GM23248 (cell line): ENCODE results near the gene WDTC1. TPM values are rescaled to one million over a fixed set of nuclear protein-coding genes. Genes with fewer than 3 reads are reported as not detected.
A peak's percentile ranks its signal among the peaks of the same experiment; 100 is the strongest.

Experiments used
- DNase-seq: peaks from one replicate; pipeline ENCODE4 v3.0.0-alpha.2; 2015
- H2AFZ ChIP-seq: fragments of 200-600 bp; sonication (generic); 2 replicates; pipeline ENCODE4 v1.6.1; 2016; ENCODE audit warnings: antibody characterized with exemption
- H3F3A ChIP-seq: fragments of 200-600 bp; sonication (generic); 2 replicates; pipeline ENCODE4 v1.6.1; 2016; ENCODE audit warnings: mild to moderate bottlenecking, antibody characterized with exemption, mixed run types; ENCODE audit not compliant: insufficient read depth
- H3K27ac ChIP-seq: fragments of 200-600 bp; sonication (generic); 2 replicates; pipeline ENCODE4 v1.5.1; 2016; ENCODE audit warnings: mild to moderate bottlenecking
- H3K27me3 ChIP-seq: fragments of 200-600 bp; sonication (generic); replicated peaks from 2 replicates; pipeline ENCODE4 v1.6.1; 2016; ENCODE audit warnings: mild to moderate bottlenecking; ENCODE audit not compliant: insufficient read depth
- H3K36me3 ChIP-seq: fragments of 200-600 bp; sonication (generic); 2 replicates; pipeline ENCODE4 v1.6.1; 2016; ENCODE audit warnings: low read depth, mild to moderate bottlenecking
- H3K4me1 ChIP-seq: fragments of 200-600 bp; sonication (generic); 2 replicates; pipeline ENCODE4 v1.6.1; 2016; ENCODE audit warnings: mild to moderate bottlenecking; ENCODE audit not compliant: insufficient read depth
- H3K4me2 ChIP-seq: fragments of 200-600 bp; sonication (generic); one replicate; pipeline ENCODE4 v1.6.1; 2016; ENCODE audit warnings: mild to moderate bottlenecking; ENCODE audit not compliant: unreplicated experiment
- H3K4me3 ChIP-seq: fragments of 200-600 bp; sonication (generic); 2 replicates; pipeline ENCODE4 v1.5.1; 2016; ENCODE audit warnings: mild to moderate bottlenecking
- H3K79me2 ChIP-seq: fragments of 200-600 bp; sonication (generic); 2 replicates; pipeline ENCODE4 v1.6.1; 2016; ENCODE audit warnings: mild to moderate bottlenecking; ENCODE audit not compliant: insufficient read depth
- H3K9ac ChIP-seq: fragments of 200-600 bp; sonication (generic); 2 replicates; pipeline ENCODE4 v1.6.1; 2016; ENCODE audit warnings: mild to moderate bottlenecking
- H3K9me2 ChIP-seq: fragments of 200-600 bp; sonication (generic); 2 replicates; pipeline ENCODE4 v1.6.1; 2016; ENCODE audit warnings: mixed run types, mild to moderate bottlenecking, moderate library complexity; ENCODE audit not compliant: insufficient read depth
- H3K9me3 ChIP-seq: fragments of 200-600 bp; sonication (generic); one replicate; pipeline ENCODE4 v1.6.1; 2017; ENCODE audit warnings: low read depth
- H4K20me1 ChIP-seq: fragments of 200-600 bp; sonication (generic); 2 replicates; pipeline ENCODE4 v1.6.0; 2016; ENCODE audit not compliant: insufficient read depth
- EZH2 ChIP-seq: fragments of 200-600 bp; sonication (generic); IDR thresholded peaks from 2 replicates; pipeline ENCODE4 v1.6.1; 2018; ENCODE audit warnings: antibody characterized with exemption, mild to moderate bottlenecking; ENCODE audit not compliant: insufficient read depth, poor library complexity, severe bottlenecking
- EZH2phosphoT487 ChIP-seq: fragments of 200-600 bp; sonication (generic); IDR thresholded peaks from 2 replicates; pipeline ENCODE4 v1.6.1; 2018; ENCODE audit warnings: antibody characterized with exemption, moderate library complexity, mild to moderate bottlenecking, low read depth; ENCODE audit not compliant: insufficient read depth
- WGBS, 2 experiments: methylation state at CpG; one replicate each; pipeline ENCODE4 v1.1.6; 2015 to 2017; ENCODE audit warnings: low lambda C conversion rate in 2 of 2, low coverage in 1 of 2; ENCODE audit errors: missing lambda C conversion rate in 2 of 2; 5-methylcytosine and 5-hydroxymethylcytosine counted together
- in situ Hi-C: fragments of 300-500 bp; cut with MboI; formaldehyde crosslinking; loops from 2 replicates; pipeline ENCODE4 v1.15.0; 2020
- polyA plus RNA-seq: library from polyadenylated mRNA; unstranded; fragments of >200 nt; fragmentation: Nextera tagmentation; extraction: Ambion mirVana; gene quantifications from 2 replicates; pipeline ENCODE4 v1.2.1, GENCODE V29; 2016
- total RNA-seq: library from RNA; depleted of rRNA; stranded (reverse); fragments of >200 nt; shearing (Covaris generic); gene quantifications from 2 replicates; pipeline ENCODE4 v1.2.3, GENCODE V29; 2014

The WDTC1 gene
- total and polyA plus RNA-seq, 2 experiments from 2014 or later: 4.1 to 24.0 TPM

- peaks cover 6% of the 10 kb centered on the region; the same call in 1 of the 2 replicates for H3K36me3 ChIP-seq
- peaks cover 17% of the 10 kb centered on the region for H3F3A ChIP-seq
- no peaks in the 10 kb centered on the region for H3K27me3 ChIP-seq
- DNase-seq: no peak
- H3K4me1 ChIP-seq: peaks cover 22% of the 10 kb centered on the region
- H3K4me2 ChIP-seq: no peak overlapping the region
- H3K79me2 ChIP-seq: no peaks in the 10 kb centered on the region
- H3K9me3 ChIP-seq: no peaks in the 10 kb centered on the region
- no peak overlapping the region for H3K4me3 ChIP-seq
- no peaks in the 10 kb centered on the region for H4K20me1 ChIP-seq
- no peak for TF ChIP-seq EZH2phosphoT487
- TF ChIP-seq EZH2: no peak
- in situ Hi-C loops: loop anchor here (5.0 kb wide), 1 partner anchor 91 kb away; the partner anchor contains the start of gene GPR3
- H3K9ac ChIP-seq: peak overlapping the region; percentile 45; the same call in 1 of the 2 replicates
- H3K9me2 ChIP-seq: no peaks in the 10 kb centered on the region
- no peak overlapping the region for H2AFZ ChIP-seq
- no peak overlapping the region for H3K27ac ChIP-seq
- WGBS, 2 experiments: 73% methylated on average over 8 of the region's 8 CpGs
Observed at GRCh38 chr1:27301052-27301422, 66.6 kb downstream of the WDTC1 start.

- Histone ChIP-seq H3K27me3 (no peaks in the 10 kb centered on the region), H2AFZ (no peak overlapping the region), H3K79me2 (no peaks in the 10 kb centered on the region), H3K4me1 (peaks cover 22% of the 10 kb centered on the region), H3K9me3 (no peaks in the 10 kb centered on the region), H3K9me2 (no peaks in the 10 kb centered on the region), H3K4me3 (no peak overlapping the region), H3F3A (peaks cover 17% of the 10 kb centered on the region), H4K20me1 (no peaks in the 10 kb centered on the region), H3K36me3 (peaks cover 6% of the 10 kb centered on the region; the same call in 1 of the 2 replicates), H3K9ac (no peak overlapping the region), H3K4me2 (no peak overlapping the region), H3K27ac (no peak overlapping the region)
- in situ Hi-C loops: loop anchor here (5.0 kb wide), 1 partner anchor 91 kb away; the partner anchor contains the start of gene GPR3
- DNase-seq: no peak
- WGBS, 2 experiments: 82 to 87% methylated on average over 10 of the region's 10 CpGs
- TF ChIP-seq EZH2 (no peak), EZH2phosphoT487 (no peak)
Observed at GRCh38 chr1:27301582-27302199, 67.3 kb downstream of the WDTC1 start.

- Histone ChIP-seq H2AFZ (no peak overlapping the region), H3F3A (peaks cover 17% of the 10 kb centered on the region), H3K27ac (no peak overlapping the region), H3K36me3 (peaks cover 6% of the 10 kb centered on the region; the same call in 1 of the 2 replicates), H4K20me1 (no peaks in the 10 kb centered on the region), H3K9ac (no peak overlapping the region), H3K9me2 (no peaks in the 10 kb centered on the region), H3K4me1 (peaks cover 22% of the 10 kb centered on the region), H3K9me3 (no peaks in the 10 kb centered on the region), H3K27me3 (no peaks in the 10 kb centered on the region), H3K4me2 (no peak overlapping the region), H3K4me3 (no peak overlapping the region), H3K79me2 (no peaks in the 10 kb centered on the region)
- in situ Hi-C loops: loop anchor here (5.0 kb wide), 1 partner anchor 90 kb away; the partner anchor contains the start of gene GPR3
- WGBS, 2 experiments: 69 to 96% methylated on average over 2 of the region's 2 CpGs
- no peak for TF ChIP-seq EZH2
- no peak for TF ChIP-seq EZH2phosphoT487
- no peak for DNase-seq
Observed at GRCh38 chr1:27302612-27303011, 68.2 kb downstream of the WDTC1 start.

GRCh38 chr1:27303509-27303908, 69.1 kb downstream of the WDTC1 start:
- no peaks in the 10 kb centered on the region for H3K27me3 ChIP-seq
- in situ Hi-C loops: loop anchor here (5.0 kb wide), 1 partner anchor 89 kb away; the partner anchor contains the start of gene GPR3
- no peak overlapping the region for H3K27ac ChIP-seq
- H3K4me3 ChIP-seq: no peak overlapping the region
- DNase-seq: no peak
- no peaks in the 10 kb centered on the region for H3K79me2 ChIP-seq
- H3K9me2 ChIP-seq: no peaks in the 10 kb centered on the region
- WGBS, 2 experiments: 90 to 92% methylated on average over 15 of the region's 15 CpGs
- H3K9me3 ChIP-seq: no peaks in the 10 kb centered on the region
- H4K20me1 ChIP-seq: no peaks in the 10 kb centered on the region
- H2AFZ ChIP-seq: no peak overlapping the region
- H3K36me3 ChIP-seq: peaks cover 6% of the 10 kb centered on the region; the same call in 1 of the 2 replicates
- TF ChIP-seq EZH2 (no peak), EZH2phosphoT487 (no peak)
- peaks cover 17% of the 10 kb centered on the region for H3F3A ChIP-seq
- no peak overlapping the region for H3K4me2 ChIP-seq
- peaks cover 22% of the 10 kb centered on the region for H3K4me1 ChIP-seq
- H3K9ac ChIP-seq: no peak overlapping the region
